GM23338 (cell line): Measurements from ENCODE around the gene DHX29. TPM values are rescaled to one million over a fixed set of nuclear protein-coding genes. Genes with fewer than 3 reads are reported as not detected.
A peak's percentile ranks its signal among the peaks of the same experiment; 100 is the strongest.

Source experiments
- ATAC-seq: fragments of 200-7000 bp; cut with Tn5 transposase; 3 replicates; pipeline ENCODE4 v1.9.1; 2020
- DNase-seq: peaks from one replicate; pipeline ENCODE4 v3.0.0-alpha.2; 2015; ENCODE audit warnings: low spot score
- H2AFZ ChIP-seq: fragments of 200-600 bp; sonication (generic); 2 replicates; pipeline ENCODE4 v1.8.0; 2016; ENCODE audit warnings: antibody characterized with exemption, mild to moderate bottlenecking, moderate library complexity
- H3F3A ChIP-seq: fragments of 200-600 bp; sonication (generic); replicated peaks from 2 replicates; pipeline ENCODE4 v1.8.0; 2017; ENCODE audit warnings: antibody characterized with exemption, mixed run types, low read depth
- H3K27ac ChIP-seq: fragments of 200-600 bp; sonication (generic); 2 replicates; pipeline ENCODE4 v1.6.1; 2016; ENCODE audit warnings: low read depth
- H3K27me3 ChIP-seq: fragments of 200-600 bp; sonication (generic); 2 replicates; pipeline ENCODE4 v1.8.0; 2016; ENCODE audit warnings: mild to moderate bottlenecking, mixed run types, moderate library complexity; ENCODE audit not compliant: insufficient read depth
- H3K36me3 ChIP-seq: fragments of 200-600 bp; sonication (generic); 2 replicates; pipeline ENCODE4 v1.8.0; 2016; ENCODE audit warnings: mild to moderate bottlenecking; ENCODE audit not compliant: insufficient read depth
- H3K4me1 ChIP-seq: fragments of 200-600 bp; sonication (generic); 2 replicates; pipeline ENCODE4 v1.8.0; 2016; ENCODE audit warnings: mild to moderate bottlenecking, moderate library complexity; ENCODE audit not compliant: insufficient read depth
- H3K4me2 ChIP-seq: fragments of 200-600 bp; sonication (generic); 2 replicates; pipeline ENCODE4 v1.7.1; 2017; ENCODE audit warnings: mixed run types
- H3K4me3 ChIP-seq: fragments of 200-600 bp; sonication (generic); 2 replicates; pipeline ENCODE4 v1.6.1; 2016; ENCODE audit warnings: mixed run types
- H3K79me2 ChIP-seq: fragments of 200-600 bp; sonication (generic); replicated peaks from 2 replicates; pipeline ENCODE4 v1.8.0; 2017; ENCODE audit warnings: mild to moderate bottlenecking; ENCODE audit not compliant: insufficient read depth
- H3K9me2 ChIP-seq: fragments of 200-600 bp; sonication (generic); 2 replicates; pipeline ENCODE4 v1.8.0; 2017; ENCODE audit not compliant: insufficient read depth
- H4K20me1 ChIP-seq: fragments of 200-600 bp; sonication (generic); replicated peaks from 2 replicates; pipeline ENCODE4 v1.8.0; 2017; ENCODE audit warnings: mild to moderate bottlenecking; ENCODE audit not compliant: insufficient read depth
- H3K27ac Mint-ChIP-seq: 2 replicates; pipeline ENCODE4 v1.8.0; 2020; ENCODE audit warnings: inconsistent platforms, mild to moderate bottlenecking, moderate library complexity, mixed read lengths
- H3K27me3 Mint-ChIP-seq: 3 replicates; pipeline ENCODE4 v1.8.0; 2022; ENCODE audit warnings: low read depth, mild to moderate bottlenecking, moderate library complexity, mixed read lengths, inconsistent platforms; ENCODE audit not compliant: insufficient read depth, poor library complexity
- H3K36me3 Mint-ChIP-seq: 3 replicates; pipeline ENCODE4 v1.8.0; 2021; ENCODE audit warnings: low read depth, mild to moderate bottlenecking, inconsistent platforms, moderate library complexity, mixed read lengths
- H3K4me1 Mint-ChIP-seq: 3 replicates; pipeline ENCODE4 v1.8.0; 2020; ENCODE audit warnings: mild to moderate bottlenecking, inconsistent platforms, mixed read lengths
- H3K4me3 Mint-ChIP-seq: 3 replicates; pipeline ENCODE4 v1.8.0; 2021; ENCODE audit warnings: moderate library complexity, mild to moderate bottlenecking, inconsistent platforms, mixed read lengths
- H3K9me3 Mint-ChIP-seq: 3 replicates; pipeline ENCODE4 v1.8.0; 2020; ENCODE audit warnings: moderate library complexity, mild to moderate bottlenecking, inconsistent platforms, mixed read lengths
- CREB1 ChIP-seq: fragments of 250-450 bp; sonication (Bioruptor Pico); IDR thresholded peaks from 2 replicates; pipeline ENCODE4 v1.5.0; 2020; ENCODE audit warnings: low read depth, mild to moderate bottlenecking, moderate library complexity
- ETS1 ChIP-seq: IDR thresholded peaks from 2 replicates; pipeline ENCODE4 v1.6.1; 2016; ENCODE audit warnings: antibody characterized with exemption
- EZH2 ChIP-seq: fragments of 200-600 bp; sonication (generic); IDR thresholded peaks from one replicate; pipeline ENCODE4 v1.8.0; 2017; ENCODE audit warnings: antibody characterized with exemption, mild to moderate bottlenecking, low read depth; ENCODE audit not compliant: unreplicated experiment
- EZH2phosphoT487 ChIP-seq: fragments of 200-600 bp; sonication (generic); IDR thresholded peaks from one replicate; pipeline ENCODE4 v1.8.1; 2018; ENCODE audit warnings: antibody characterized with exemption; ENCODE audit not compliant: unreplicated experiment
- JUNB ChIP-seq: IDR thresholded peaks from one replicate; pipeline ENCODE4 v1.6.1; 2016; ENCODE audit warnings: antibody characterized with exemption; ENCODE audit not compliant: unreplicated experiment
- NANOG ChIP-seq: IDR thresholded peaks from 2 replicates; pipeline ENCODE4 v1.6.1; 2016; ENCODE audit warnings: antibody characterized with exemption, borderline replicate concordance
- POLR2AphosphoS5 ChIP-seq: IDR thresholded peaks from 2 replicates; pipeline ENCODE4 v1.6.1; 2016; ENCODE audit warnings: antibody characterized with exemption, low read depth
- REST ChIP-seq: IDR thresholded peaks from one replicate; pipeline ENCODE4 v1.6.1; 2018; ENCODE audit warnings: antibody characterized with exemption; ENCODE audit not compliant: unreplicated experiment
- STAT1 ChIP-seq: IDR thresholded peaks from one replicate; pipeline ENCODE4 v1.6.1; 2016; ENCODE audit warnings: antibody characterized with exemption; ENCODE audit not compliant: unreplicated experiment
- ZNF114 ChIP-seq: fragments of 250-450 bp; sonication (Bioruptor Pico); IDR thresholded peaks from 2 replicates; pipeline ENCODE4 v1.5.0; 2020; ENCODE audit warnings: mild to moderate bottlenecking, moderate library complexity
- ZNF331 ChIP-seq: fragments of 250-450 bp; sonication (Bioruptor Pico); IDR thresholded peaks from 2 replicates; pipeline ENCODE4 v1.5.0; 2020; ENCODE audit warnings: low read depth, mild to moderate bottlenecking, moderate library complexity
- polyA plus RNA-seq: library from polyadenylated mRNA; unstranded; fragments of >200 nt; fragmentation: Nextera tagmentation; extraction: Ambion mirVana; gene quantifications from 2 replicates; pipeline ENCODE4 v1.2.1, GENCODE V29; 2016
- total RNA-seq: library from RNA; depleted of rRNA; stranded (reverse); fragments of >200 nt; shearing (Covaris generic); gene quantifications from 2 replicates; pipeline ENCODE4 v1.2.3, GENCODE V29; 2014
- TF ChIP-seq, protein P1 (sequence below): fragments of 250-450 bp; sonication (Bioruptor Pico); IDR thresholded peaks from 2 replicates; pipeline ENCODE4 v1.5.0; 2020; ENCODE audit warnings: mild to moderate bottlenecking, moderate library complexity
- TF ChIP-seq, protein P2 (sequence below), 2 experiments: fragments of 200-600 bp in 1 of 2; sonication (generic) in 1 of 2; conservative IDR thresholded peaks; 2 replicates each; pipeline versions ENCODE4 v1.5.1 to v1.6.1; 2016 to 2017; ENCODE audit warnings: antibody characterized with exemption in 2 of 2, low read depth in 2 of 2, mild to moderate bottlenecking in 2 of 2, moderate library complexity in 1 of 2

DHX29 gene
- total and polyA plus RNA-seq, 2 experiments from 2014 or later: 34.6 to 137 TPM

DNA sequence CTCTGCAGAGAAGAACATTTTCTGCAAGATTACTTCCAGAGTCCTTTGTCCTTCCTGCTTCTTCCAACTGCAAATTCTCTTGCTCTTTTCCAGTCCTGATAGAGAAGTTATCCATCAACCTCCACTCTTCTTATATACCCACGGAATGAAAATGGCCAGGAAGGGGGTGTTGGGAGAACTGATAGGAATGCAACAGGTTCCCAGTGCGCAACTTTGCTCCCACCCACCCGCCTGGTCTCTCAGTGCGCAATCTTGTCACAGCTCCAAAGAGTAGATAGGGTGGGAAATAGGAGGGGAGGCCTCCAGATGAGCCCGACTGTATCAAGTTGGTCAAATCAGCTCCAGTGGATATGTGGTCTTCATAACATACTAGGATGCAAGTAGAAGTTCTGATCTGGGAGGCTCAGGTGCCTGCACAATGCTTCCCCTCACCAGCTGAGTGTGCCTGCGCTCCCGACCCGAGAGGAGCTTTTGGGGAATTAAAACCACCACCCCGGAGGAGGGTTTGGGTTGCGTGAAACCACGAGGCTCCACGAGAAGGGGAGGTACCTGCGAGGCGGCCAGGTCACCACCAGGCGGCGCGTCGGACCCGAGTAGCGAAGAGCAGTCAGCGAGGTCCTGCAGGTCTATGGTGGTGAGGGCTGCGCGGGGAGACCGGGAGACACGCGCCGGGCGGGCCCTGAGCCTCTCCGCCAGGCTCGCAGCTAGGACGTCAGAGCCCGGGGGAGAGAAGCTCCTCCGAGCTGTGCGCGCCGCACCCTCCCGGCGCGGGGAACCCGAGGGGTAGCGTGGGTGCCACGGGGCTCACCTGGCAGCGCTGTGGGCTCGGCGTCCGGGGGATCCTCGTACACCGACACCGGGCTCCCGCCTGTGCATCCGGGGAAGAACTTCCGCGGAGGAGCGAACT, 81.2 kb downstream of the DHX29 start:
- peak overlapping the region; percentile 84 for H3K4me2 ChIP-seq

More for the DNA sequence above, 81.2 kb downstream of the DHX29 start:
- H4K20me1 ChIP-seq: peaks cover 52% of the 10 kb centered on the region
- peaks cover 100% of the 10 kb centered on the region for H3K27me3 ChIP-seq
- Mint-ChIP-seq H3K9me3 (peaks cover 5% of the 10 kb centered on the region; the same call in 2 of the 3 replicates), H3K27ac (no peak overlapping the region), H3K27me3 (peaks cover 97% of the 10 kb centered on the region), H3K36me3 (no peaks in the 10 kb centered on the region), H3K4me1 (peaks cover 31% of the 10 kb centered on the region), H3K4me3 (peak overlapping the region; percentile 56; the same call in 2 of the 3 replicates)
- no peak overlapping the region for H3K27ac ChIP-seq
- peak; percentile 91 for DNase-seq
- ATAC-seq: peak; percentile 74
- no peaks in the 10 kb centered on the region for H3K79me2 ChIP-seq
- peaks cover 25% of the 10 kb centered on the region for H3K4me1 ChIP-seq
- H3K36me3 ChIP-seq: no peaks in the 10 kb centered on the region
- peak overlapping the region; percentile 92 for H2AFZ ChIP-seq
- no peak for TF ChIP-seq JUNB
- TF ChIP-seq POLR2AphosphoS5: no peak
- no peak for TF ChIP-seq NANOG
- no peak for TF ChIP-seq ETS1
- TF ChIP-seq CREB1 (CRISPR knock-in tag): no peak
- no peak for TF ChIP-seq ZNF331 (CRISPR knock-in tag)
- TF ChIP-seq, protein P1, sequence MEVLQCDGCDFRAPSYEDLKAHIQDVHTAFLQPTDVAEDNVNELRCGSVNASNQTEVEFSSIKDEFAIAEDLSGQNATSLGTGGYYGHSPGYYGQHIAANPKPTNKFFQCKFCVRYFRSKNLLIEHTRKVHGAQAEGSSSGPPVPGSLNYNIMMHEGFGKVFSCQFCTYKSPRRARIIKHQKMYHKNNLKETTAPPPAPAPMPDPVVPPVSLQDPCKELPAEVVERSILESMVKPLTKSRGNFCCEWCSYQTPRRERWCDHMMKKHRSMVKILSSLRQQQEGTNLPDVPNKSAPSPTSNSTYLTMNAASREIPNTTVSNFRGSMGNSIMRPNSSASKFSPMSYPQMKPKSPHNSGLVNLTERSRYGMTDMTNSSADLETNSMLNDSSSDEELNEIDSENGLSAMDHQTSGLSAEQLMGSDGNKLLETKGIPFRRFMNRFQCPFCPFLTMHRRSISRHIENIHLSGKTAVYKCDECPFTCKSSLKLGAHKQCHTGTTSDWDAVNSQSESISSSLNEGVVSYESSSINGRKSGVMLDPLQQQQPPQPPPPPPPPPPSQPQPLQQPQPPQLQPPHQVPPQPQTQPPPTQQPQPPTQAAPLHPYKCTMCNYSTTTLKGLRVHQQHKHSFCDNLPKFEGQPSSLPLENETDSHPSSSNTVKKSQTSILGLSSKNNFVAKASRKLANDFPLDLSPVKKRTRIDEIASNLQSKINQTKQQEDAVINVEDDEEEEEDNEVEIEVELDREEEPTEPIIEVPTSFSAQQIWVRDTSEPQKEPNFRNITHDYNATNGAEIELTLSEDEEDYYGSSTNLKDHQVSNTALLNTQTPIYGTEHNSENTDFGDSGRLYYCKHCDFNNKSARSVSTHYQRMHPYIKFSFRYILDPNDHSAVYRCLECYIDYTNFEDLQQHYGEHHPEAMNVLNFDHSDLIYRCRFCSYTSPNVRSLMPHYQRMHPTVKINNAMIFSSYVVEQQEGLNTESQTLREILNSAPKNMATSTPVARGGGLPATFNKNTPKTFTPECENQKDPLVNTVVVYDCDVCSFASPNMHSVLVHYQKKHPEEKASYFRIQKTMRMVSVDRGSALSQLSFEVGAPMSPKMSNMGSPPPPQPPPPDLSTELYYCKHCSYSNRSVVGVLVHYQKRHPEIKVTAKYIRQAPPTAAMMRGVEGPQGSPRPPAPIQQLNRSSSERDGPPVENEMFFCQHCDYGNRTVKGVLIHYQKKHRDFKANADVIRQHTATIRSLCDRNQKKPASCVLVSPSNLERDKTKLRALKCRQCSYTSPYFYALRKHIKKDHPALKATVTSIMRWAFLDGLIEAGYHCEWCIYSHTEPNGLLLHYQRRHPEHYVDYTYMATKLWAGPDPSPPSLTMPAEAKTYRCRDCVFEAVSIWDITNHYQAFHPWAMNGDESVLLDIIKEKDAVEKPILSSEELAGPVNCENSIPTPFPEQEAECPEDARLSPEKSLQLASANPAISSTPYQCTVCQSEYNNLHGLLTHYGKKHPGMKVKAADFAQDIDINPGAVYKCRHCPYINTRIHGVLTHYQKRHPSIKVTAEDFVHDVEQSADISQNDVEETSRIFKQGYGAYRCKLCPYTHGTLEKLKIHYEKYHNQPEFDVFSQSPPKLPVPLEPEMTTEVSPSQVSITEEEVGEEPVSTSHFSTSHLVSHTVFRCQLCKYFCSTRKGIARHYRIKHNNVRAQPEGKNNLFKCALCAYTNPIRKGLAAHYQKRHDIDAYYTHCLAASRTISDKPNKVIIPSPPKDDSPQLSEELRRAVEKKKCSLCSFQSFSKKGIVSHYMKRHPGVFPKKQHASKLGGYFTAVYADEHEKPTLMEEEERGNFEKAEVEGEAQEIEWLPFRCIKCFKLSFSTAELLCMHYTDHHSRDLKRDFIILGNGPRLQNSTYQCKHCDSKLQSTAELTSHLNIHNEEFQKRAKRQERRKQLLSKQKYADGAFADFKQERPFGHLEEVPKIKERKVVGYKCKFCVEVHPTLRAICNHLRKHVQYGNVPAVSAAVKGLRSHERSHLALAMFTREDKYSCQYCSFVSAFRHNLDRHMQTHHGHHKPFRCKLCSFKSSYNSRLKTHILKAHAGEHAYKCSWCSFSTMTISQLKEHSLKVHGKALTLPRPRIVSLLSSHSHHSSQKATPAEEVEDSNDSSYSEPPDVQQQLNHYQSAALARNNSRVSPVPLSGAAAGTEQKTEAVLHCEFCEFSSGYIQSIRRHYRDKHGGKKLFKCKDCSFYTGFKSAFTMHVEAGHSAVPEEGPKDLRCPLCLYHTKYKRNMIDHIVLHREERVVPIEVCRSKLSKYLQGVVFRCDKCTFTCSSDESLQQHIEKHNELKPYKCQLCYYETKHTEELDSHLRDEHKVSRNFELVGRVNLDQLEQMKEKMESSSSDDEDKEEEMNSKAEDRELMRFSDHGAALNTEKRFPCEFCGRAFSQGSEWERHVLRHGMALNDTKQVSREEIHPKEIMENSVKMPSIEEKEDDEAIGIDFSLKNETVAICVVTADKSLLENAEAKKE (CRISPR knock-in tag): no peak
- no peak for TF ChIP-seq REST
- peak; percentile 15 for TF ChIP-seq EZH2phosphoT487
- no peak for TF ChIP-seq ZNF114
- TF ChIP-seq, protein P2, sequence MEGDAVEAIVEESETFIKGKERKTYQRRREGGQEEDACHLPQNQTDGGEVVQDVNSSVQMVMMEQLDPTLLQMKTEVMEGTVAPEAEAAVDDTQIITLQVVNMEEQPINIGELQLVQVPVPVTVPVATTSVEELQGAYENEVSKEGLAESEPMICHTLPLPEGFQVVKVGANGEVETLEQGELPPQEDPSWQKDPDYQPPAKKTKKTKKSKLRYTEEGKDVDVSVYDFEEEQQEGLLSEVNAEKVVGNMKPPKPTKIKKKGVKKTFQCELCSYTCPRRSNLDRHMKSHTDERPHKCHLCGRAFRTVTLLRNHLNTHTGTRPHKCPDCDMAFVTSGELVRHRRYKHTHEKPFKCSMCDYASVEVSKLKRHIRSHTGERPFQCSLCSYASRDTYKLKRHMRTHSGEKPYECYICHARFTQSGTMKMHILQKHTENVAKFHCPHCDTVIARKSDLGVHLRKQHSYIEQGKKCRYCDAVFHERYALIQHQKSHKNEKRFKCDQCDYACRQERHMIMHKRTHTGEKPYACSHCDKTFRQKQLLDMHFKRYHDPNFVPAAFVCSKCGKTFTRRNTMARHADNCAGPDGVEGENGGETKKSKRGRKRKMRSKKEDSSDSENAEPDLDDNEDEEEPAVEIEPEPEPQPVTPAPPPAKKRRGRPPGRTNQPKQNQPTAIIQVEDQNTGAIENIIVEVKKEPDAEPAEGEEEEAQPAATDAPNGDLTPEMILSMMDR (conservative IDR thresholded peaks at IDR 0.05; ENCODE audit: low read depth in 2 of 2): peak; percentile 77 to 93
- no peak for TF ChIP-seq STAT1
- peak; percentile 80 for TF ChIP-seq EZH2
- H3K4me3 ChIP-seq: peak overlapping the region; percentile 66
- peaks cover 17% of the 10 kb centered on the region for H3F3A ChIP-seq
- H3K9me2 ChIP-seq: no peaks in the 10 kb centered on the region
